CD14-positive monocyte (primary cell): ENCODE data around the gene HAND1. TPM values are rescaled to one million over a fixed set of nuclear protein-coding genes. Genes with fewer than 3 reads are reported as not detected.

Experiments
- DNase-seq, 3 donors: peaks; one replicate each; pipeline ENCODE4 v3.0.0-alpha.2; 2011 to 2022
- H2AFZ ChIP-seq: 2 replicates; pipeline ENCODE4 v1.6.0; 2012; ENCODE audit warnings: mild to moderate bottlenecking, low read depth, low read length, inconsistent platforms; ENCODE audit not compliant: insufficient read depth, poor library complexity, severe bottlenecking
- H3K27ac ChIP-seq, 2 donors: 1 replicate in 1 of 2; 2 replicates in 1 of 2; pipeline ENCODE4 v1.5.1; 2012 to 2013; ENCODE audit warnings: low read length in 2 of 2, control low read depth in 1 of 2, inconsistent platforms in 1 of 2, low read depth in 1 of 2, mild to moderate bottlenecking in 1 of 2
- H3K27me3 ChIP-seq, 2 donors: one replicate each; pipeline versions ENCODE4 v1.6.0 to v1.6.1; 2011 to 2013; ENCODE audit warnings: low read length in 2 of 2; ENCODE audit not compliant: control insufficient read depth in 2 of 2, insufficient read depth in 2 of 2
- H3K36me3 ChIP-seq, 2 donors: replicated peaks in 1 of 2; 1 replicate in 1 of 2; 2 replicates in 1 of 2; pipeline versions ENCODE4 v1.5.1 to v1.6.1; 2012 to 2013; ENCODE audit warnings: low read length in 2 of 2, control low read depth in 1 of 2, inconsistent platforms in 1 of 2, mild to moderate bottlenecking in 1 of 2; ENCODE audit not compliant: insufficient read depth in 2 of 2, control insufficient read depth in 1 of 2
- H3K4me1 ChIP-seq, 2 donors: 1 replicate in 1 of 2; 2 replicates in 1 of 2; pipeline versions ENCODE4 v1.5.1 to v1.6.1; 2012 to 2013; ENCODE audit warnings: low read length in 2 of 2, control low read depth in 1 of 2, inconsistent platforms in 1 of 2, mild to moderate bottlenecking in 1 of 2, moderate library complexity in 1 of 2; ENCODE audit not compliant: insufficient read depth in 2 of 2, control insufficient read depth in 1 of 2
- H3K4me2 ChIP-seq: replicated peaks from 2 replicates; pipeline ENCODE3; 2012; ENCODE audit warnings: low read length, moderate library complexity, mild to moderate bottlenecking; ENCODE audit not compliant: poor library complexity, severe bottlenecking; ENCODE audit errors: extremely low read depth
- H3K4me3 ChIP-seq, 3 experiments: fragments of 200-600 bp in 1 of 3; sonication (generic) in 1 of 3; replicated peaks in 1 of 3; 1 replicate in 2 of 3; 2 replicates in 1 of 3; pipeline ENCODE4 v1.5.1; 2011 to 2013; ENCODE audit warnings: low read length in 3 of 3, mild to moderate bottlenecking in 3 of 3, control low read depth in 2 of 3, low read depth in 2 of 3, inconsistent platforms in 1 of 3, moderate library complexity in 1 of 3
- H3K79me2 ChIP-seq: 2 replicates; pipeline ENCODE4 v1.6.0; 2012; ENCODE audit warnings: mild to moderate bottlenecking, control low read depth, inconsistent platforms, low read length, moderate library complexity; ENCODE audit not compliant: insufficient read depth
- H3K9ac ChIP-seq: 2 replicates; pipeline ENCODE4 v1.6.0; 2017; ENCODE audit warnings: low read length, mild to moderate bottlenecking; ENCODE audit not compliant: insufficient read depth, poor library complexity, severe bottlenecking
- H3K9me3 ChIP-seq, 2 donors: replicated peaks in 1 of 2; 1 replicate in 1 of 2; 2 replicates in 1 of 2; pipeline versions ENCODE4 v1.5.1 to v1.6.1; 2012 to 2013; ENCODE audit warnings: low read length in 2 of 2, control low read depth in 1 of 2; ENCODE audit not compliant: control insufficient read depth in 1 of 2, insufficient read depth in 1 of 2
- H4K20me1 ChIP-seq: 2 replicates; pipeline ENCODE4 v1.6.0; 2012; ENCODE audit warnings: mild to moderate bottlenecking, low read length, control low read depth, moderate library complexity; ENCODE audit not compliant: insufficient read depth
- H3K27ac Mint-ChIP-seq, 7 donors: one replicate each; pipeline ENCODE4 v1.8.0; 2020; ENCODE audit warnings: mild to moderate bottlenecking in 7 of 7, mixed read lengths in 7 of 7, moderate library complexity in 6 of 7, inconsistent platforms in 2 of 7
- H3K27me3 Mint-ChIP-seq, 3 donors: one replicate each; pipeline ENCODE4 v1.8.0; 2021 to 2022; ENCODE audit warnings: low read depth in 3 of 3, mild to moderate bottlenecking in 3 of 3, mixed read lengths in 3 of 3, moderate library complexity in 3 of 3, inconsistent platforms in 1 of 3
- H3K36me3 Mint-ChIP-seq, 2 donors: one replicate each; pipeline ENCODE4 v1.8.0; 2020; ENCODE audit warnings: mixed read lengths in 2 of 2, inconsistent platforms in 1 of 2, mild to moderate bottlenecking in 1 of 2
- H3K4me1 Mint-ChIP-seq: one replicate; pipeline ENCODE4 v1.8.0; 2020; ENCODE audit warnings: mild to moderate bottlenecking, mixed read lengths
- H3K4me3 Mint-ChIP-seq, 2 donors: one replicate each; pipeline ENCODE4 v1.8.0; 2020; ENCODE audit warnings: mild to moderate bottlenecking in 2 of 2, mixed read lengths in 2 of 2, moderate library complexity in 1 of 2
- H3K9me3 Mint-ChIP-seq, 7 donors: one replicate each; pipeline ENCODE4 v1.8.0; 2020 to 2022; ENCODE audit warnings: mixed read lengths in 7 of 7, mild to moderate bottlenecking in 6 of 7, moderate library complexity in 6 of 7, inconsistent platforms in 2 of 7
- WGBS: methylation state at CpG from one replicate; pipeline ENCODE4 v1.1.5; 2013; ENCODE audit warnings: missing lambda C conversion rate; ENCODE audit not compliant: insufficient coverage; 5-methylcytosine and 5-hydroxymethylcytosine counted together
- intact Hi-C, 2 donors: fragments of 100-400 bp; cut with micrococcal nuclease; formaldehyde crosslinking; loops; one replicate each; pipeline versions ENCODE4 v1.15.0 to v1.15.1; 2023
- polyA plus RNA-seq, 3 donors: library from polyadenylated mRNA; depleted of rRNA in 1 of 3; unstranded in 2 of 3; stranded (reverse) in 1 of 3; fragments of 300-500 nt in 2 of 3; fragments of >200 nt in 1 of 3; fragmentation: Illumina TruSeq in 2 of 3; gene quantifications; 1 replicate in 2 of 3; 2 replicates in 1 of 3; pipeline ENCODE4 v1.2.3, GENCODE V29; 2012 to 2021
- TF ChIP-seq, protein P1 (sequence below): fragments of 200-600 bp; IDR thresholded peaks from one replicate; pipeline ENCODE4 v1.8.0; 2022; ENCODE audit warnings: antibody characterized with exemption, mild to moderate bottlenecking

HAND1 gene
- polyA plus RNA-seq, 3 donors = not detected

DNA sequence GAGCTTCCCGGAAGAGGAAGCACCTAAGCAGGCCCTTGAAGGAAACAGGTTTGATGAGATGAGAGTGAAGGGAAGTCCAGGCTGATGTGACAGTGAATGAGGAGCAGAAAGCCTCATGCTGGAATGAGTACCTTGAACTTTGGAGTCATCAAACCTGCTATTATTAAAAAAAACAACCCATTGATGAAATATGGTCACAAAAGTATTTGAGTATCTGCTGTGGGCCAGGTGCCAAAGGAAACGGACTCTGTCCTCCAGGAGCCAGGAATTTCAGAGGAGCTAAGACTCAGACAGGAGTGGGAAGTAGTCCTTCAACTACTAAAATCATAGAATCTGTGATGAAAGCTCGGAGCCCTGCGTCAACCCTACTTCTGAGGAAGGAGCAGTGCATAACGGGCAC, 11.9 kb downstream of the HAND1 start:
- Mint-ChIP-seq H3K27ac (no peak overlapping the region), H3K36me3 (peaks cover 9 to 14% of the 10 kb centered on the region in 2 donors), H3K4me3 (no peak overlapping the region), H3K9me3 (peaks cover 0 to 1% (median 0%) of the 10 kb centered on the region in 7 donors), H3K4me1 (peaks cover 13% of the 10 kb centered on the region), H3K27me3 (peaks cover 23 to 35% (median 35%) of the 10 kb centered on the region in 3 donors)
- no peak for DNase-seq
- Histone ChIP-seq H3K4me2 (no peak overlapping the region), H3K9ac (no peak overlapping the region), H2AFZ (no peak overlapping the region), H3K27me3 (peaks cover 16 to 25% of the 10 kb centered on the region in 2 donors), H3K79me2 (no peaks in the 10 kb centered on the region), H3K4me1 (peaks cover 3 to 16% of the 10 kb centered on the region in 2 donors), H3K9me3 (no peaks in the 10 kb centered on the region), H3K27ac (no peak overlapping the region), H3K4me3 (no peak overlapping the region), H3K36me3 (peaks cover 0 to 3% of the 10 kb centered on the region in 2 donors), H4K20me1 (no peaks in the 10 kb centered on the region)
- TF ChIP-seq, protein P1, sequence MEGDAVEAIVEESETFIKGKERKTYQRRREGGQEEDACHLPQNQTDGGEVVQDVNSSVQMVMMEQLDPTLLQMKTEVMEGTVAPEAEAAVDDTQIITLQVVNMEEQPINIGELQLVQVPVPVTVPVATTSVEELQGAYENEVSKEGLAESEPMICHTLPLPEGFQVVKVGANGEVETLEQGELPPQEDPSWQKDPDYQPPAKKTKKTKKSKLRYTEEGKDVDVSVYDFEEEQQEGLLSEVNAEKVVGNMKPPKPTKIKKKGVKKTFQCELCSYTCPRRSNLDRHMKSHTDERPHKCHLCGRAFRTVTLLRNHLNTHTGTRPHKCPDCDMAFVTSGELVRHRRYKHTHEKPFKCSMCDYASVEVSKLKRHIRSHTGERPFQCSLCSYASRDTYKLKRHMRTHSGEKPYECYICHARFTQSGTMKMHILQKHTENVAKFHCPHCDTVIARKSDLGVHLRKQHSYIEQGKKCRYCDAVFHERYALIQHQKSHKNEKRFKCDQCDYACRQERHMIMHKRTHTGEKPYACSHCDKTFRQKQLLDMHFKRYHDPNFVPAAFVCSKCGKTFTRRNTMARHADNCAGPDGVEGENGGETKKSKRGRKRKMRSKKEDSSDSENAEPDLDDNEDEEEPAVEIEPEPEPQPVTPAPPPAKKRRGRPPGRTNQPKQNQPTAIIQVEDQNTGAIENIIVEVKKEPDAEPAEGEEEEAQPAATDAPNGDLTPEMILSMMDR = no peak
- 91% methylated on average over 3 of the region's 5 CpGs for WGBS
- intact Hi-C loops = loop anchor here (2.0 to 10.0 kb wide), 2 partner anchors 175 to 179 kb away; no protein-coding TSS in a partner anchor

DNA sequence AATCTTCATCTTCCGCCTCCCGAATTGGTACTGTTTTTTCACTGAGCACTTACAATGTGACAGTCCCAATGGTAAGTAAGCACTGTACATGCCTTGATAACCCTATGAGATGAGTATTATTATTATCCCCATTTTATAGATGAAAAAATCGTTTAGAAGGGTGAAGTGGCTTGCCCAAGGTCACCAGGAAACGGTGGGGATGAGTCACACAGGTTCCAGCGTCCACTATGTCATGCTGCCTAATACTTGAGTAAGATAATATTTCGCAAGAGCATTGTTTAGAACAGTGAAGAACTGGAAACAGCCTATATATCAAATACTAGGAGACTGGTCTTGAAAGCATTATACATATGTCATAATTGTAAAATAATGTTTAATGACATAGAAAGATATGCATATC, 12.9 kb downstream of the HAND1 start:
- peaks cover 3 to 16% of the 10 kb centered on the region in 2 donors for H3K4me1 ChIP-seq
- DNase-seq = peak; percentile 59 to 84 (median 83)
- H3K4me2 ChIP-seq = no peak overlapping the region
- no peaks in the 10 kb centered on the region for H3K9me3 ChIP-seq
- intact Hi-C loops = loop anchor here in 1 of 2 donors (10.0 kb wide), 1 partner anchor 180 kb away; no protein-coding TSS in a partner anchor
- peaks cover 13 to 26% (median 25%) of the 10 kb centered on the region in 3 donors for H3K27me3 Mint-ChIP-seq
- peaks cover 6 to 15% of the 10 kb centered on the region in 2 donors for H3K27me3 ChIP-seq
- no peak overlapping the region for H3K4me3 Mint-ChIP-seq
- H3K9me3 Mint-ChIP-seq = no peaks in the 10 kb centered on the region
- peaks cover 10% of the 10 kb centered on the region for H3K4me1 Mint-ChIP-seq
- no CpG with 5 or more reads among the region's 6 CpGs for WGBS
- peaks cover 5% of the 10 kb centered on the region for H4K20me1 ChIP-seq
- H3K27ac Mint-ChIP-seq = peak overlapping the region in 1 of 7 donors; percentile 30
- H3K36me3 ChIP-seq = peaks cover 0 to 13% of the 10 kb centered on the region in 2 donors
- H3K27ac ChIP-seq = no peak overlapping the region
- H2AFZ ChIP-seq = no peak overlapping the region
- no peak overlapping the region for H3K4me3 ChIP-seq
- H3K79me2 ChIP-seq = no peaks in the 10 kb centered on the region
- TF ChIP-seq, protein P1 = no peak
- peaks cover 9 to 17% of the 10 kb centered on the region in 2 donors for H3K36me3 Mint-ChIP-seq
- H3K9ac ChIP-seq = no peak overlapping the region
